Kidney glomerular epithelial cell (primary cell): ENCODE measurements around the gene UBFD1.
"Not testable (repeated sequence)": the region's sequence is repeated elsewhere in the genome, so short reads cannot be mapped to it uniquely, and the experiment has no call there.

Experiments used
- DNase-seq: peaks from one replicate; lab custom pipeline; 2025; lab: John Stamatoyannopoulos, UW

The UBFD1 gene

GRCh38 chr16:23608194-23608593 is 50.7 kb downstream of the UBFD1 start:
- DNase-seq, result peak; percentile 39

- no peak for DNase-seq
These were observed 52.4 kb downstream of the UBFD1 start for GRCh38 chr16:23609929-23610328.

GRCh38 chr16:23610905-23611304 is 53.4 kb downstream of the UBFD1 start:
- DNase-seq, result not testable (repeated sequence)

- DNase-seq, result no peak
These were observed 54.4 kb downstream of the UBFD1 start for GRCh38 chr16:23611936-23612335.

GRCh38 chr16:23615805-23616204 is 58.3 kb downstream of the UBFD1 start:
- DNase-seq, result no peak
